ENCODE data around the gene KY.

Gene KY, protein sequence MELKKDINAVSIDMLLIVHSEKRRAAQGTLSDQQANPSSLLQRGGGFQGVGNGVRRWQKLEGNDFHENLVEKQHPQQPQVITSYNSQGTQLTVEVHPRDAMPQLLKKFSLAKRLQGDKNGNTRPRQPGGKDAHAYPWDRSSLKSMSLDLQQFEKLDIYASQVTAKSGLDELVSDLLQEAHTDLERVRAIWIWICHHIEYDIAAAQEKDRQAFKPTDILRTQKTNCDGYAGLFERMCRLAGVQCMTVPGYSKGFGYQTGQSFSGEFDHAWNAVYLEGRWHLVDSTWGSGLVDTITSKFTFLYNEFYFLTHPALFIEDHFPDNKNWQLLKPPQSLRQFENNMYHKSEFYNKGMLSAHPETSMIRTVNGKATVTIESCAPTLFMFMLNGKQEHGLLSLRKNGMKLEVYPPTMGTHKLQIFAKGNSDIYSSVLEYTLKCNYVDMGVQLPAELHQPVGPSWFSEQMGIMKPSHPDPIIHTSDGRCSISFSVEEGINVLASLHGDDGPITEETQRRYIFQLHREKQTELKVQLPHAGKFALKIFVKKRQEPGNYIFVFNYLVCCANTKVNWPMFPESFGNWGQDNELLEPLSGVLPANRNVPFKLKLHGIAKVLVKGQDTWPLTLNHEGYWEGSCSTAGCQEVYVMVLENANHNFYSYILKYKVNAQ

DNA sequence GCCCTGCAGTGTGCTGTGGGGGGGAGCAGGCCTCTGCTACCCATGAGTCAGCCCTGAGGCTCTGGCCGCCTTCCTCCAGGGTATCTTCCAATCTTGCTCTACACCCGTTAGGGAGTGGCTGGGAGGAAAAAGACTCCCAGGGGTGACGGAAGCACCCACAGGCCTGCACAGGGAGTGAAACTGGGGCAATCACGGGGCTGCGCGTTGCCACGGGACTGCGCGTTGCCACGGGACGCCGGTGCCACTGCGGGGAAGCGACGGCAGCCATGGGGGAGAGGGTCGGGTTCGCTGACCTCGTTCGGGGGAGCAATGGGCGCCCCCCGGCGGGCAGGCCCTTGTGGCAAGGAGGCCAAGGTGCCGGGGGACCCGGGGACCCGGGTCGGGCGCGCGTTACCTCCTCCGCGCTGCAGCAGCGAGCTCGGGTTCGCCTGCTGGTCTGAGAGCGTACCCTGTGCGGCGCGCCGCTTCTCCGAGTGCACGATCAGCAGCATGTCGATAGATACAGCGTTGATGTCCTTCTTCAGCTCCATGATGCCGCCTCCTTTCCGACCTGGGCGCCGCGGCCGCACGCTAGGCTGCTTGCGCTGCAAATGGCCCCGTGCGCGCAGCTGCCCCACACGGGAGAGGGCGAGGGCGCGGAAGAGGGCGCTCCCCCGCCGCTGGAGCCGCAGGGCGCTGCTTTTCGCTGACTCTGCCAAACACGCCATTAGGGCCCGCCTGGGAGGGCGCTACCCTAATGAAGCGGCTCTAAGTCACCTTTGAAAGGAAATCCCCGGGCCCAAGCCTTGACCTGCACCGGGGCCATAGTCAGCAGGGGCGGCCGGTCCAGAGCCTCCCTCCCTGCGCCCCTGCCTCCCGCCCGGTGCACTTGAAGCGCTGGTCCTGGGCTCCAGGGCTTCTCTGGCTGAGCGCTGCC, at the start of gene KY:
KY (minus strand) TSS at position 592 of the 916 bp plus-strand sequence; CDS start at position 530, 62 bp downstream.
- DNase-seq: peak; percentile 2

DNA sequence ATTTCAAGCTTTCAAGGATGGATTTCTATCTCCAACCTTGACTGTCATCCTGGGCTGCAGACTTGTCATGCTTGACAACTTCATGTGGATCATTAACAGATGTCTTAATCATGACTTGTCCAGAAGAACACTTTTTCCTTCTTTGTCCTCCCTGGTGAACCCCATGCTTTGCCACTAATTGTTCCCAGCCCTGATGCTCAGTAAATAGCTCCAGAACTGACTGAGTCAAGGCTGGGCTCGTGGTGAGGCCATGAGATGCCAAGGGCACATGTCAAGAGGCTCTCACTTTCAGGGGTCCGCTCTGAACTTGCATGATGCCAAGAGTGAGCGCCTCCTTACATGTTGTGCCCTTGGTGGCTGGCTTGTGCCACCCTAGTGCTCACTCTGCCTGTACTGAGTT, 48.9 kb upstream of the KY start:
- DNase-seq: no peak

DNA sequence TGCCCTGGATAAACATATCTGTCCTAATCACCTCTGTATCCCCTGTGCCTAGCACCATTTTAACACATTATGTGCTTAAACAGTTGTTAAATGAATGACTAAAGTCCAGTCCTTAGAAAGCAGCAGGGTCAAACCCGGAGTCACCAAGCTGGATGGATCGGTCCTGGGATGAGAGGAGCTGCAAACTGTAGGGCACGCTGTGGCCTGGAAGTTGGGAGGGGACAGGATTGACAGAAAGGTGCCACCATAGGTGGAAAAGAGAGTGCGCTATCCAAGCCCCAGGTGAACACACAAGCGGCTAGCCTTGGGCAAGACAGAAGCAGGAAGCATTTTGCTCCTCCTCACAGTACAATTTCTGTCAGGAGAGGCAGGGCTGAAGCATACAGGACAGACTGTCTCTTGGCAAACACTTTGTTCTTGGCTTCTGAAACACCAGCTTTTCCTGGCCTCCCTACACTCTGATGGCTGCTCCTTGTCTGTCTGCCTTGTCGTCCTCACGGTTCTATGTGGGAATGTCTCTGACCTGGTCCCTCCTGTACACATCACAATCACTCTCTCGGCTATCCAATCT, 48.4 kb upstream of the KY start:
- no peak for DNase-seq

DNA sequence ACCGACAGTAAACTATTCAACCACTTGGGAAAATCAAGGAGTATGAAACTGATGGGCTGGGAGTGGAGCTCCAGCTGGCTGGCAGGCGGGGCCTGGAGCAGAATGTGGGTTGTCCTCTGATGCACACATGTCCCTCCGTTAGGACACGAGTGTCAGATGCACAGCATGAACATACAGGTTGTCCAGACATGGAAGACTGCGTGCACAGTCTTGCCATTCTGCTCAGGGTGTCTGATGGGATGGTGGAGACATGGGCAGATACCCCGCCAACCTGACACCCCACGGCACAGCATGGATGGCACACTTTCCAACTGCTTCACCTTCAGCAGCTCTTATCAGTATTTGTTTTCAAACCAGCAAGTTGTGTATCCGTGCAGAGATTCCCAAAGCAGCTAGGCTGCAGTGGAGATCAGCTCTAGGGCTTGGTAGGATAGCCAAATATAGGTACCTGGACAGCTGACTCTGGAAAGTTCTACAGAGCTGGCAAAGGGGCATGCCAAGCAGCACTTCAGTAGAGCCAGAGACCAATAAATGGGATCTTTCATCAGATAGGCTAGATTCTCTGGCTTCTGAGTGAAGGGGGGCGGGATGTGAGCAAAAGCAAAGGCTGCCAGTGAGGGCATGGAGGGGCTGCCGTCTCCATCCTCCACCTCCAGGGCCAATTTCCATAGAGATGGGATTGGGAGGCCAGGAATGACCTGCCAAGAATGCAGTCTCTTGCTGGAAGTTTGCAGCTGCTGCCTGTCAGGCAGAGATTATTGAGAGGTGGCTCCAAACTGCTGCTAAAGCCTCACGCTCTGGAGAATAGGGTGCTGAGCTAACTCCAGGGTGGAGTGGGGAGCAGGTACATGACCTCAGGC, 47.2 kb upstream of the KY start:
- no peak for DNase-seq

DNA sequence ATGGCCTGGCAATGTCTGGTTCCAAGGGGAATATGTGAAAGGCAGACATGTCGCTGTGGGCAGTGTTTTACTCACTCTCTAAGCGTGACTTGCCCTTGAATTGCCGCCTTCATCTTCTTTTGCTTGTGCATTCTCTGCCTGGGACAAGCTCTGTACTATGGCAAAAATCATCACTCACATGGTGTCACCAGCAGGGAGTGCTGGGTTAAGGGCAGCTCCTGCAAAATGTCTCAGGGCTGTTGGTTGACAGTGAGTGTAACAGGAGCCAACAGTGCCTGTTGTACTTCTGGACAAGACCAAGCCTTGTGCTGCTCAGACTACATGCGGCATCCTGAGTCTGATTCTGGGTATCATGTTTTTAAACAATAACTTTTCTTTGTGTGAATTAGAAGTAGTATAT, 45.3 kb upstream of the KY start:
- no peak for DNase-seq

DNA sequence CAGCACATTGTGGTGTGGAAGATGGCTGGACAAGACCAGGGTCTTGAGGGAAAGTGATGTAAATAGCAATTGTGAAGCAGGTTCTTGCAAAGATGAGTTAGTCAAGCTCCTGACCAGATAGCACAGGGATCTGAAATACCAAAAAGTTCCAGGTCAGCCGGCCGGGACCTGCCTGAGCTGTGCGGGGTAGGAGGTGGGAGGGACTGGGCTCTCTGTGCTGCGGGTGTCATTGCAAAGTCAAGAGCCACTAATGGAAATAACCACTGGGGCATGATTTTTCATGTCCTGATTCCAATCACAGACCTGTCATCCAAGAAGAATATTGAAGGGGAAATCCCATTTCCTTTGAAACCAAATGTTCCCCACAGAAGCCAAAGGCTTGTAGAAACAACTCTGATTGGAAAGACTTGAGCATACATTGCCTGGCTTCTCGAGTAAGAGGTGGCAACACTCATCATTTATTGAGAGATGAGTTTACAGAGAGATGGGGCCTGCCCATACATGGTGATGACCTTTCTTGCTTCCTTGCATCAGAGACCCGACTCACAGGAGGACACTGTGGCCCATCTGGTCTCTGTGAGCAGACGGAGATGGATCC, 44.2 kb upstream of the KY start:
- no peak for DNase-seq

DNA sequence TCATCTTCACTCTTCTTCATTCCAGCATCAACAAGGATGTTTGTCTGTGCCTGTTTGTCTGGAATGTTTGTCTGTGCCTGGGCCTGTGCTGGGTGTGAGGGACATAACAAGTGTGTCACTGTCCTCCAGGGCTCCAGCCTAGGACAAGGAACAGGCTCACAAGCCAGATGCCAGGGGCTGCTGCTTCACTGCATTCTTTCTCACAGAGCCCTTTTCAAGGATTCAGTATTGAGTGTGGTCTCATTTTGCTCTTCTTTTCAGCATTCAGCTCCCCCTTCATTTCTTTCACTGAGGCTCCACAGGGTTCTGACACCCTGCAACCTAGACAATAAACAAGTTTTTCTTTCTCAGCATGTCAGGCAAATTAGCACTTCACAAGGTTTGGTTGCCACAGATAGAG, 43.6 kb upstream of the KY start:
- no peak for DNase-seq

DNA sequence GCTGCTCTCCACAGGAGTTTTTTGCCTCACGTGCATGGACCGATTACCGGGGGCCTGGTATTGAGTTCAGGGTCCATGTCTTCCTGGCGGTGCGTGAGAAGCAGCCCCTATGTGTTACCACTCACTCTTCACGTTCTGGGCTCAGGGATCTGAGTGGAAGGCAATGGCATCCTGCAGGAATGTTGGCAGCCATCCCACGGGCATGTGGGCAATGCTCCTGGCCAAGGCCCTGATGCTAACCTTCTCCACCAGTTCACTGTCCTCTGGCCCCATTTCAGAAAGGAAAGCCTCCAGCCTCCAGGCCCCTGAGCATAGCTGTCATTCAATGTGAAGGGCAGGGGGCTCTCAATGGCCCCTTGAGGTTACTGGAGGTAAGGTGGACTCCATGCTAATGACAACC, 43.0 kb upstream of the KY start:
- no peak for DNase-seq

DNA sequence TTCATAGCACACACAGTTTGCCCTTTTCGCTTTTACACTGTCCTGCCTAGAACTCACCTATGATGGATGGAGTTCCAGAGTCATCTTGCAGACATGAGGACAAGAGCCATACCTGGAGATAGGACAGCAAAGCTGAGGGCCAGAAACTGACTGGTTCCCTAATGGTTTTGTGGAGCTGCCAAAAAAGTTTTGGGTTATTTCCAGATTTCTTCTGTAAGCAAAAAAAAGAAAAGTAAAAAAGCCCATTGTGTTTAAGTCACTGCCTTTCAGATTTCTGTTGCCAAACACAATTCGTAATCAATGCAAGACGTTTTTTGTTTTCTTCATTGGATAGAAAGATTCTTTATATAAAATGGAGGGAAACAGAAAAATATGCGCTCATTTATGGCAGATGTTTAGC, 42.4 kb upstream of the KY start:
- DNase-seq: no peak

DNA sequence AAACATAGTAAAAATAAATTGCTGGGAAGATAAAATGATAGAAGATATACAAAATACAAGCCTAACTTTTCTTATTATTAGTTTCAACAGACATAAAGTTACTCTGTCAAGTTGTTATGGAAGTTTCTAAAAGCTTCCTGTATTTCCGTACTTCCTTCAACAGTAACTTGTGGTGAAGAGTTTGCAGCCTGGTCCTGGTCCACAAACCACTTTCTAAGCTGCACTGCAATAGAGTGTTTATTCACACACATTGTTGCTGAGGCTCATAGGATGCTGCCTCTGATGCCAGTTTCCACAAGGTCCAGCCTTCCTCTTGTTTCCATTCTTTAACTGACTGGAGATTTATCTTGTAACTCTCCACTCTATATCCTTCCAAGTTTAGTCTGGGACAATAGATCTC, 39.4 kb upstream of the KY start:
- no peak for DNase-seq

DNA sequence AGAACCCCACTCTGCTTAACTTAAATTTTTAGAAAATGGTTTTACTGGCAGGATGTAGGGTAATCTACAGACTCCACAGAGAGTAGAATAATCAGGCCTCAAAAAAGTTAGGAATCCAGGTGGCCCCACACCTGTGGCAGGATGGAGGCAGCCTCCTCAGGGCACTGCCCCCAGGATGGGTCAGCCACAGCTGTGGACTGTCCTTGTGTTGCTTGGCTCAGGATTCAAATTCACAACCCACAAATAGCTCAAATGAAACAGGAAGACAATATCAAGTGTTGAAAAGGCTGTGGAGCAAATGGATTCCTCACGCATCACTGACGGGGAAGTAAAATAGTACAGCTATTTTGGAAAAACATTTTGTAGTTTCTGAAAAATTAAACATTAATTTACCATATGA, 36.8 kb upstream of the KY start:
- no peak for DNase-seq

DNA sequence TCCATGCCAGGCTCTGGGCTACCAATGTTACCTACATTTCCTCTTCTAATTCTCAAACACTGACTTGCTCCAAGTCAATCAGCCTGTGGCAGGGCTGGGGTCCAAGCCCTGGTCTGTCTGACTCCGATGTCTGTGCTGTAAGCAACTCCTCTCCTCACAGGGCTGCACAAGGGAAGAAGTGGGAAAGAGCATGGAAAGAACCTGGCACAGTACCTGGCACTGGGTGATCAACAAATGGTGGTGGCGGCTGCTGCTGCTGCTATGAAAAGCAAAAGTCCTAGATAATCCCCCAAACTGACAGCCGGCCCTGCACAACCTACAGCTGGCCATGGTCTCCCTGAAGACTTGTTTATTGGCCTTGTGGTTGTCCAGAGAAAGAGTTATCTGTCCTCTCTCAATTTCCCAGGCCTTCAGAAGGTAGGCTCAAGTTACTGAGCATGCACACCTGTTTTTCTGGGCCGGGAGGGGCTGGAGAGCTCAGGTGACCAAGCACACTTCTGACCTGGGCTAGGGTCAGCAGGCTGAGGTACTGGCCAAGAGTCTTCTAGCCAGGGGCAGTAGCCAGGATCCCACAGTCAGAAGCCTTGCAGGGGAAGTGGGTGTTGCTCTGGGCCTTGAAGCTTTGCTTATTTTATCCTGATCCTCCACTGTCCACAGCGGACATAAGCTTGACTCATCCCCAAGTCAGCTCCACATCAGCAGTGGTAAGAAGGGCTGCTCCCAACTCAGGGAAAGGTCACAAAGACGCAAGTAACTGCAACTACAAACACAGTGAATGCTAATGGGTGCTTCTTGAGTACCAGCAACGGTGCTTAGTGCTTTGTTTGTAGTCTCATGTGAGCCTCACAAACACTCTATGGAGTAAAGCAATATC, 35.3 kb upstream of the KY start:
- no peak for DNase-seq

DNA sequence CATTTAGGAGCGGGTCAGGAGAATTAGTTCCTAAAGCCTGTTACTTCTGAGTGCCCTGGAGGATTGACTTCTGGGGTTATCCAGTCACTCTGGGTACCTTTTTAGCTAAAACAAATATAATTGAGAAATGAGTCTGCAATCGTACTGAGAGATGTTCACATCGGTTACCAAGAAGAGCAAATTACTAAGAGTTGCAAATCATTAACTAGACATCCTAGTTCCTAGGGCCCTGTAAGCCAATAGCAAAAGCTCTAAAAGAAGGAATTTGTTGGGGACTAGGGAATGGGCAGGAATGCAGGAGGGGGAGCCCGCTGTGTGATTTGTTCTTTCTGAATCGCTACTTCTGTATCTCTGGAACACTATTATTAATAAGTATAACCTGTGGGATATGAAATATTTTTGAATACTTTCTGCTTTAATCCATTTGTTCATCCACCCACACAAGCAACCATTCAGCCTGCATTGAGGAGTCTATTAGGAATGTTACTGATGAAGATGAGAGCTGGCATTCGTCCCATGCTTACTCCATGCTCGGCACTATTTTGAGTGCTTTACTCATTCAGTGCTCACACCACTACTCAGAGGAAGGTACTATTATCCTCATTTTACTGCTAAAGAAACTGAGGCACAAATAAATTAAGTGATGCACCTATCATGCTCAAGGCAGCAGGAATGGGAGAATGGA, 31.5 kb upstream of the KY start:
- no peak for DNase-seq

DNA sequence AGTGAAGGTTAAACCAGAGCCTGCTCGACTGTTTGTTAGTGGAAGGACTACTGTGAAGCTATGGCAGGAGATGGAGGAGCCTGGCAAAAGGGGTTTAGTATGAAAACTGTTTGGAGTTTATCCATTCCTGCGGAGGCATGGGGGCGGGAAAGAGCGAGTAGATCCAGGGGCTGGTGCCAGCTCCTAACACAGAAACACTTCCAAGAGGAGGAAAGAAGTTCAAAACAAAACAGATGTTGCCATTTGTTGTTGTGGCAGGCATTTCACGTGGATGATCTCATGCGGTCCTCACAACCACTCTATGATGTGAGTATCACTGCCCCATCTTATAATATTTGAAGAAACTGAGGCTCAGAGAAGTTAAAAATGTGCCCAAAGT, 30.7 kb upstream of the KY start:
- DNase-seq: no peak

DNA sequence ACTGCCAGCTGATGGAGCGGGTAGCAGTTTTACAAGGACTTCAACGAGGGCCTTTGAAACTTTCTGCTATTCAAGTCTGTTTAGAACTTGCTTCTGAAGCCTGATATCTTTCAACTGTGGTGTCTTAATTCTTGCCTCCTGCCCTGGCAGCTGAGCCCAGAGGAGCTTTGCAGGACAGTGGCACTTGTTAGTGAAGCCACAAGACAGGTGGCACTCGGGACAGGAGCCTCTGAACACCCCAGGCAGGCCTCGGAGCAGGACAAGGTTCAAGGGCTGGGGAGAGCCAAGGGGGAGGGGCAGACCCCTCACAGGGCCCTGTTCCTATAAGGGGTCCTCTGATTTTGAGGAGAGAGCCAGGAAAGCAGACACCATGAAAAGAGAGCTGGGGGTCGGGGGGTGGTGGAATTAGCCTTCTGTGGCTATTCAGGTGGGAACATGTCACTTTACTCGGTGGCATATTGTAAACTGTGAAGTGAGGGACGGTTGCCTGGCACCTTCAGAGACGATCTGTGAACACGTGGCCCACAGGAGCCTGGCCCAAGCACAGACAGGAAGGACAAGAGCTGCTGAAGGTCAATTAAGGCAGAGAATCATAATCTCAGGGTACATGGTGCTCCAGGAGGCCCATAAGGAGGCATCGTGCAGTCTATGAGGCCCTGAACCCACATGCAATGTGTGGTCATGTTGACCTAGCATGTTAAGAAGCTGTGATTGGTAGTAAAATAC, 30.1 kb upstream of the KY start:
- no peak for DNase-seq

DNA sequence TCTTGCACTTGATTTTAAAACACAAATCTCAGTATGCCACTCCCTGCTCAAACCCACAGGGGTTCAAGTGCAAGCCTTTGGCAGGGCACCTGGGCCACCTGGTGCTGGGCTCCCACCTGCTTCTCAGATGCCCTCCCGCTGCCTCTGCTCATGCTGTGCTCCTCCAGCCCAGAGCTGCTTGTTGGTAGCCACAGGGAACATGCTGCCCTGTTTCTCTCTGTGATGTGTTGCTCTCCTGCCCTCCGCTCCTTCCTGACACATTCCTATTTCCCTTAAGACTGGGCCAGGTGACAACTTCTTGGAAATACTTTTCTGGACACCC, 27.1 kb upstream of the KY start:
- DNase-seq: no peak

DNA sequence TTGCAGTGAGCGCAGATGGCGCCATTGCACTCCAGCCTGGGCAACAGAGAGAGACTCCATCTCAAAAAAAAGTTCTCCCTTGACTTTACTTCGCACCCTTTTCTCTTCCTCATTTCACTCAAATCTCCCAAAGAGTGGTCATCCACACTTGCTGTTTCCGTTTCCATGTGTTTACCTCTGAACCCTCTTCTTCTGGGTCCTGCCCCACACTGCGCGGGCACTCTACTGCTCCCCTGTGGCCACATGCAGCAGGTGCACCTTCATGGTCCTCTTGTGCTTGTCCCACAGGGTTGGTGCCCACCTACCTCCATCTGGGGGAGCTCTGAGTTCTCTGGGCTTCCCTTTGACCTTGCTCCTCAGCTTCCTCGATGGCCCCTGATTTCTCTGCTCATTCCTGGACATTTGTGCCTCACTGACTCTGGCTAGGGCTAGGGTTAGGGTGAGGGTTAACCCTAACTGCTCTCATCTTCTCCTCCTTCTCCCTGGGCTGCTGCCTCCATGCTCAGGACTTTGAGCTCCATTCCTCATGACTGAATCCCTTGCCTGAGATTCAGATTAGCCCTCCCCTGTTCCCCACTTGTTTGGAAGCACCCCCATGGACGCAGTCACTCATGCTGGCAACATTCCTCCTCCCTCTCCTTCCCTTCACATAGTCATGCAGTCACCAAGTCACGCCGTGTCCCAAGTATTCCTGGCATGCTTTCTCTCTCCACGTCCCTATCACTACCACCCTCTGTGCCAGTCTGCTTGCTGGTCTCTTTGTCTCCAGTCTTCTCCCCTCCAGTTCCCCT, 26.6 kb upstream of the KY start:
- DNase-seq: peak; percentile 23

DNA sequence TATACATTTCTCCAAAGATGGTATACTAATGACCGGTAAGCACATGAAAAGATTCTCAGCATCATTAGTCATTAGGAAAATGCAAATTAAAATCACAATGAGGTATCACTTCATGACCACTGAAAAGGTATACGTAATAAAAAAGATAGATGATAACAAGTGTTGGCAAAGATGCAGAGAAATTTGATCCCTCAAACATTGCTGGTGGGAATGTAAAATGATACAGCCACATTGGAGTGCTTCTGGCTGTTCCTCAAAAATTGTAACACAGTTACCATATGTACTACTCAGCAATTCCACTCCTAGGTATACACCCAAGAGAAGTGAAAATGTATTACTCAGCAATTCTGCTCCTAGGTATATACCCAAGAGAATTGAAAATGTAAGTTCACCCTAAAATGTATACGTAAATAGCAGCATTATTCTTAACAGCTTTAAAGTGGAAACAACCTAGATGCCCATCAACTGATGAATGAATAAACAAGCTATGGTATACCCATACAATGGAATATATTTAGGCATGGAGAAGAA, 25.0 kb upstream of the KY start:
- no peak for DNase-seq

DNA sequence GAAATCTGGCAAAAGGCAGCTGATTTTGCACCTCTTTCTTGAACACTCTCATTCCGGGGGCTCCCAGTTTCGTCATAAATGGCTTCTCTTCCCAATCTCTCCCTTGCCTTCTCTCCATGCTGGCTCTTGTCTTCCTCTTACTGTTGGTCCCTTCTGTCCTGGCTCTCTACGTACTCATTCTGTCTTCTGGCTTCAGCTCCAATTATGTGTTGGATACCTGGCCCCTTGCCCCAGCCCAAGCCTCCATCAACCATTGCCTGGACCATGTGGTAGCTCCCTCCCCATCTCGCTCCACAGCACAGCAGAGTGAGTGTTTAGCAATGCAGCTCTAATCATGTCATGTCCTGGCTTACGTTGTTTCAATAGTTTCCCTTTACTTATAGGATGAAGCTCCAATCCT, 21.7 kb upstream of the KY start:
- DNase-seq: no peak

Data from activated CD4-positive, alpha-beta T cell treated with anti-CD3 and anti-CD28 coated beads, Interleukin-2, amount 50 U/mL, for 16 hours (primary cell).